ENCODE measurements around the gene JAK3.

Gene JAK3

DNA sequence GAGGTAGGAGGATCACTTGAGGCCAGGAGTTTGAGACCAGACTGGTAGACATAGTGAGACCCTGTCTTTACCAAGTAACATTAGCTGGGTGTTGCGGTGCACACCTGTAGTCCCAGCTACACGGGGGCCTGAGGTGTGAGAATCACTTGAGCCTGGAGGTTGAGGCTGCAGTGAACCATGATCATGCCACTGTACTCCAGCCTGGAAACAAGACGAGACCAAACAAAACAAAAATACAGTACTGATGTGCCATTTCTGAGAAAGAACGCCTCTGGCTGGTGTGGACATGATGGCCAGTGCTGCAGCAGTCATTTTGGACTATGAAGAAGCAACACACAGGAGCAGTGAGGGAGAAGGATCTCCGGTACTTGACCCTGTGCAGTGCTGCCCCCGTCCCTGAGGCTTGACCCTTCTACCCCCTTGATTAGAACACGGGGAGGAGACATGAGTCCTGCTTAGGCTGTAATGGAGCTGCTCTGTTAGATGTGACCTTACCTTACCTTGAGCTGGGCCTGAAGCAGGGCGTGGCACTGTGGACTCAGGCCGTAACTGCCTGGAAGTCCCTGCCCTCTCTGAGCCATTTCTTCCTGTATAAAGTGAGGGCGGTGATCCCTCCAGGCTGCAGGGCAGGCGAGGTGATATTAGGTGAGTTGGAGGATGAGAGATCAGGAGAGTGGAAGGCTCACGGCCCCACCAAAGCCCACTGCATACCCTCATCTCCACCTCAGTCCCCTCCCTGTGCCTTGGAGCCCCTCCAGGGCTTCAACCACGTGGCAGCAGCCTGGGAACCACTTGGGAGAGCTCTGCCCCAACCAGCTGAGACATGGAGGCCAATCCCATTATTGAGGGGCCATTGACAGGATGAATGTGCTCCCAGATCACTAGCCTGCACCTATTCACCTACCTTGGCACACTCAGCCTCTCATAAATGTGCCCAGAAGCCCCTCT, 17.9 kb upstream of the JAK3 start:
- no peak for DNase-seq

DNA sequence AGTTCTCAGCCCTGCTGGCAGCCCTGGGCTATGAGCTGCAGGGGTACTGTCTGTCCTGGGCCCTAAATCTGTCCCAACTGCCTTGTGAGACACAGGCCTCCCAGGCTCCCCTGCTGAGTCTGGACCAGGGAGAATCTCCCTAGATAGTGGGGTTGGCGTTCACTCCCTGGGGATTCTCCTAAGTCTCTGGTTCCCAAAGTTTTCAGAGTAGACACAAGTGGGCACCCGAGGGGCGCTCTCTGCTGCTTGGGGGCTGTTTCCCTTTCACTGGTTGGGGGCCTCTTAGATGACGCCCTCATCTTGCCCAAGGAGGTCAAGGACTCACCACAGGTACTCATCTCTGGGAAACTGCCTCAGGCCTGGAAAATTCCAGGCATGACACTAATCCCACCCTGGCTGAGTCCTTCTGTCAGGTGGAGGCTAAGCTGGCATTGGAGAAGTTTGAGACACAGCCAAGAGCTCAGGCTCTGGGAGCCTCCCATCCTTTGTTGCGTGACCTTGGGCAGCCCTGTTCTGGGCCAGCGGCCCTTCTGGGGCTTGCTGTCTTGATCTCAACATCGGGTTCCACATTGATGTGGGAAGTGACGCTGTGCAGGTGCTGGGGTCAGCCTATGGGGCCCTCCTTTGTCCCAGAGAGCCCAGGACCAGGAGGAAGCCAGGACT, 15.9 kb upstream of the JAK3 start:
- no peak for DNase-seq

DNA sequence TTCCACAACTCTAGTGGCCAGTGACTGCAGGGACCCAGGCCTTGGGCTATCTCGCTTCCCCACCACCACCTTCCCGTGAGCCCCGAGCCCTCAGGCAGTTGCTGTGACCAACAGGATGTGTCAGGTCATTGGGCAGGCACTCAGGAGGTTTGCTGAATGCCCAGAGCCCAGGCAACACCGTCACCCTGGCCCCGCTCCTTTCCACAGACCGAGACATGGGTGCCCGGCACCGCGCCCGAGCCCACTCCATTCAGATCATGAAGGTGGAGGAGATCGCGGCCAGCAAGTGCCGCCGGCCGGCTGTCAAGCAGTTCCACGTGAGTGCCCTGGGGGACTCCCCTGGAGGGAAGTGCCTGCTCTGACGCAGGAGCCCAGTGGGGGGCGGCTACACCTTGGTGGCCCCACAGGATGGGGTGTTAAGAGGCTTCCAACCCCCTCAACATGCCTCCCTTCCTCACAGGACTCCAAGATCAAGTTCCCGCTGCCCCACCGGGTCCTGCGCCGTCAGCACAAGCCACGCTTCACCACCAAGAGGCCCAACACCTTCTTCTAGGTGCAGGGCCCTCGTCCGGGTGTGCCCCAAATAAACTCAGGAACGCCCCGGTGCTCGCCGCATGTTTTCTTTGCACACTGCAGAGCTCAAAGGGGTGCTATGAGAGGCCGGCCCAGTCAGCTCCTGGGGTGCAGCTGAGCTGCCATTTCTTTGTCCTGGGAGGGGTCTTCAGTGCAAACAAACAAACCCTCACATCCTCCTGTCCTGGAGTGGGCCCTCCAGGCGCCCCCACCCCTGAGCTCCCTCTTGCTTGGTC, 15.1 kb upstream of the JAK3 start:
- no peak for DNase-seq

DNA sequence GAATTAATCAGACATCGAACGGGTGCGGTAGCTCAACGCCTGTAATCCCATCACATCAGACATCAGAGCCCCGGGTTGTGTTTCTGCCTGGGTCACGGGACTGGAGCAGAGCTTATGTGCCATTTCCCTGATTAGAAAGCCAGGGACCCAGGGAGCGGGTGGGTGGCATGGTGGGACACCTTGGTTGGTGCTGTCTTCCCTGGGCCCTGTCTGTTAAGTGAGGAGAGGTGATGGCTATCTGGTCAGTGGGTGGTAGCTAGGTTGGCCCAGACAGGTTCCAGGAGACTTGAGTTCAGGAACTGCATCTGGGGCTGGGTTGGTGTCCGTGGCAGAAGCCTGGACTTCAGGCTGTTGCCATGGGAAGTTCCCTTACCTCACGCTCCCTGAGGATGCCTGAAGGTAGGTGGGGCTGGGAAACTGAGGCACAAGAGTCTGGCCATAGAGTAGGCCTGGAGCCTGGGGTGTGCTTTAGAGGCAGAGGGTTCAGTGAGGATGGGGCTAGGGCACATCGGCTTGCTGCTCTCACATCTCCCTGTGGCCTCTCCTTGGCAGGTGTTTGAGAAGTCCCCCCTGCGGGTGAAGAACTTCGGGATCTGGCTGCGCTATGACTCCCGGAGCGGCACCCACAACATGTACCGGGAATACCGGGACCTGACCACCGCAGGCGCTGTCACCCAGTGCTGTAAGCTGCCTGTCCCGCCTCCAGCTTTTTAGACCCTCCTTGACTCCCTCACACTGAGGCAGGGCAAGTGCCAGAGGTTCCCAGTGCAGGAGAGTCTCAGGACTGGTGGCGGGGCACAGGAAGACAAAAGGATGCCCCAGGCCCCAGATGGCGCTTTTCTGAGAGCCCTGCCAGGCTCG, 14.0 kb upstream of the JAK3 start:
- no peak for DNase-seq

DNA sequence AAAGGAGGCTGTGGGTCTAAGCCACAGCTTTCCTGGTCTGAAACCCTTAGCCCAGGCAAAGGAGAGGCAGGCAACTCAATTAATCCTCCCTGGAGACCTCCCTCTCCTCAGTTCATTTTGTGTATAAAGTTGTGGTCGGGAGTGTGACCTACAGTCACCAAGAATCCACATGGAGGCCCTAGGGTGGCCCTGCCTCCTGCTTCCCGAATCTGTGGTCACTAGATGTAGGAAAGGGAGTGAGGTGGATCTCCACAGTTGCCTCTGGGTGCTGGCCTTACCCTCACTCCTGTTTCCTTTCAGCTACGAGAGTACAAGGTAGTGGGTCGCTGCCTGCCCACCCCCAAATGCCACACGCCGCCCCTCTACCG, 13.2 kb upstream of the JAK3 start:
- no peak for DNase-seq

- DNase-seq = no peak
Observed at GRCh38 chr19:17860331-17860992, 12.7 kb upstream of the JAK3 start.

- peak; percentile 100 for DNase-seq
Observed at GRCh38 chr19:17859533-17860330, 11.9 kb upstream of the JAK3 start, which contains the start of gene RPL18A. Gene RPL18A (plus strand): TSS chr19:17859910. CDS start chr19:17859957, 47 bp downstream.

DNA sequence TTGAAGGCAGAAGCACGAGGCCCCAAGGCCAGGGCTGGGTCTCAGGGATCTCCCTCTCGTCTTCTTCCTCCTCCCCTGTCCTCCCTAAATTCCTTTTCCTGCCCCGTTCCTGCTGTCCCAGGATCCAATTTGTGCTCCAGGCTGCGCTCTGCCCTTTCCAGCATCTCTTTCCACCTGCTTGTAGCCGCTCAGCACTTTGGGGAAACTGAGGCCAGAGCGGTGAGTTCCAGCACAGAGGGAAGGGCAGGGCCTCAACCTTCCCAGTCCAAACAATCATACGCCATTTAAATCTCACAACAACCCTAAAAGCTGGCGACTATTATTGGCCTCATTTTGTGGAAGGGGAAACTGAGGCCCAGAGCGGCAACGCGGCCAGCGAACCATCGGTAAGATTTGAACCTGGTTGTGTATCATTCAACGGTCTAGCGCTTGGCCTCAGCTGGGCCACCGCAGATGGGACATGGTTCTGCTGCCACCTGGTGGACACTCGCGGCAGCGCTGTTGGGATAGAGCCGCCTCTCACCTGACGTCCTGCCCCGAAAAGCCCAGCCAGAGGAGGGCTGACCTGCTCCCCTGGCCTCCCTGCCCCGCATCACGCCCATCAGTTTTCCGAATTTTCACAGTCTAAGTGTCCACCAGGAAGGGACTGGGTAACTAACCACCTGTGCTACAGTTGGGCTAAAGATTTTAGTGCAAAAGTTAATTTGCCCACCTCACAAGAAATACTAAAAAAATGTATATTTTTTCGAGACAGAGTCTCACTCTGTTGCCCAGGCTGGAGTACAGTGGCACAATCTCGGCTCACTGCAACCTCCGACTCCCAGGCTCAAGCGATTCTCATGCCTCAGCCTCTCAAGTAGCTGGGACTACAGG, 7.7 kb upstream of the JAK3 start:
- DNase-seq = peak; percentile 90

GRCh38 chr19:17854061-17854460, 6.3 kb upstream of the JAK3 start:
- no peak for DNase-seq

GRCh38 chr19:17848595-17849292, 962 bp upstream of the JAK3 start:
- DNase-seq = peak; percentile 31

DNA sequence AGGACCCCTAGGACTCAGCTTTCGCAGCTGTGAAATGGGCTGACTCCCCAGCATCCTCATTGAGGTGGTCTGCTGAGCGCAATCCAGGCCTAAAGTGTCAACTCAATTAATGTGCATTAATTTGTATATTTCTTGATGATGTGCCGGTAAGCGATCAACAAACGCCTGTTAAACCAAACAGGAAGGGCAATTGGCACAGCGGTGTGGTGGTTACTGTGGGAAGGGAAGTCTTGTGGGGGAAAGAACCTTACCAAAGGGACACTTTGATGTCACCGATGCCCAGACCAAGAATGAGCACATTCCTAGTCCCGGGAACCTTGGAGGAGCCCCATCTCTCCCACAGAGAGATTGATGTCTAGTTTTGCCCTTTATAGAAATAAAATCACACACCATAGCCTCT, 1.6 kb downstream of the JAK3 start:
- peak; percentile 86 for DNase-seq

DNA sequence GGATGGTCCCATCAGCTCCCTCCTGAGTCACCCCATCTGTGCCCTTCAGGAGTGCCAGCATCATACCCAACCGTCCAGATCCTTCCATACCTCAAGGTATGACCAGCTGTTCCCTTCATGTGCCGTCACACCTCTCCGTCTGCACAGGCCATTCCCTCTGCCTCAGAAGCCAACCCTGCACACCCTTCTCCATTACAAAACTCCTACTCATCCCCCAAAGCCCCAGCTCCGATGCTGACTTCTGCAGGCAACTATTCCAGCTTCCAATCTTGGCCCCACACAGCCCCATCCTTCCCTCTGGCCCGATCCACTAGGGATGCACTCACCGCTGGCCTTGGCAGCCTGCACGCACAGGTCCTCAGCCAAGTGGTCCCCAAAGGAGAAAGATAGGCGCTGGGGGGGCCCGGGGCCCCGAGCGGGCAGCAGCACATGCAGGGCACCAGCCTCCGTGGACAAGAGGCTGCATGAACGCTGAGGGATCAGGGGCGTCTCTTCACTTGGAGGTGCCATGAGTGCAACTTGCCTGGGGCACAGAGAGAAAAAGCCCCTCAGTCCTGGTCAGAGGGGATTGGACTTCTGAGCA, 3.8 kb downstream of the JAK3 start:
- DNase-seq = no peak

- DNase-seq = no peak
Observed at GRCh38 chr19:17843292-17843827, 4.4 kb downstream of the JAK3 start.

DNA sequence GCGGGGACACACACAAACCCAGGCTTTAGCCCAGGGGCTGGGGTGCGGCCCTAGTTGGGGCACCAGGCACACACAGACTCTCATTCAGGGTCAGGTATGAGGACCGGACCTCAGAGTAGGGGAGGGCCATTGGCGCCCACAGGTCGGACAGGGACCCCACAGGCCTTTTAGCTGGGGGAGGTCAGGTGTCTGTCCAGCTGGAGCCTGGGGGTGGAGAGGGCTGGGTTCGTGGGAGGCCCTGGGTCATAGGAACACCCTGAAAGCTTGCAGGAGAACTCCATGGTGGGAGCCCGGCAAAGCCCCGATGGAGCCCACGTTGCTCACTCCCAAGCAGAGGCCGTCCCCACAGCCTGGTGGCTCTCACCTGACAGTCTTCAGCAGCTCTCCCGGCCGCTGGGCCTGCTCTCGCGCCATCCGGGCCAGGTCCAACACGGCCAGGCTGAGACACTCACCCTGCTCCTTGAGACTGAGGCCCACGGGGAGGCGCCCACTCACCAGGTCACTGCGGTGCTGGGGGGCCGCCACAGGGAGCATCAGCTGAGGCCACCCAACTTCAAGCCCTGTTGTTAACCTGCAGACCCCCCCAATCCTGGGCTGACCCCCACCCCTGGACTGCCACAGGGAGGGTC, 5.0 kb downstream of the JAK3 start:
- DNase-seq = no peak

DNA sequence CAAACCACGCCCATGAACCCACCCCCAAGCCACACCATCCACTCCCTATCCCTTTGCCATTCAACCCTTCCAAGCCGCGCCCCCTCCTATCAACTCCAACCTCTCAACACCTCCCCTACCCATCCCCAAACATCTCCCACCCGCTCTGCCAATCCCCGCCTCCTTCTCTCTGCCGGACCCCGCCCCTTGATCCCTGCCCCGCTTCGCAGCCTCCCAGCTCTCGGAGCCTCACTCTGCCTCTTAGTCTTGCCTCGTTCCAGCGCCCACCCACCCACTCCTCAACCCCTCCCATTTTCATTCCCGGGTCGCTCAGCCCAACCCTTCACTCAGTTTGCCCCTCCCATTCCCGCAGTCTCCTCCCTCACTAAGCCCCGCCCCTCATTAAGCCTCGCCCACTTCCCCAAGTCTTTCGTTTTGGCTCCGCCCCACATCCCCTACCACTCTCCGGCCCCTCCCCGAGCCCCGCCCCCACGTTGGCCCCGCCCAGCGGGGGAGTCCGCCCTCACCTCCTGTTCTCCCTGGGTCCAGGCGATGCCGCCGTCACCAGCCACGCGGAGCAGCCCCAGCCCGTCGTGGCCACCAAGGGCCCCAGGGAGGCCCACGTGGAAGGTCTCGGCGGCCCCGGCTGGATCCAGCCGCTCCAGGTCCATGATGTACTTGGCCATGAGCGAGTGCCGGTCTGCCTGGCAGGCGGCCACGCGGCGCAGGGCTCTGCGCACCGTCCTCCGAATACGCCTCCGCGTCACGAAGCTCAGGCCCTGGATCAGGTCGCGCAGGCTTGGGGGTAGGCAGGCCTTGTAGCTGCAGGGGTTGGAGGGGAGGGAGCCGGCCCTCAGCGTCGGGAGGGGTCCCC, 5.7 kb downstream of the JAK3 start:
- peak; percentile 65 for DNase-seq

DNA sequence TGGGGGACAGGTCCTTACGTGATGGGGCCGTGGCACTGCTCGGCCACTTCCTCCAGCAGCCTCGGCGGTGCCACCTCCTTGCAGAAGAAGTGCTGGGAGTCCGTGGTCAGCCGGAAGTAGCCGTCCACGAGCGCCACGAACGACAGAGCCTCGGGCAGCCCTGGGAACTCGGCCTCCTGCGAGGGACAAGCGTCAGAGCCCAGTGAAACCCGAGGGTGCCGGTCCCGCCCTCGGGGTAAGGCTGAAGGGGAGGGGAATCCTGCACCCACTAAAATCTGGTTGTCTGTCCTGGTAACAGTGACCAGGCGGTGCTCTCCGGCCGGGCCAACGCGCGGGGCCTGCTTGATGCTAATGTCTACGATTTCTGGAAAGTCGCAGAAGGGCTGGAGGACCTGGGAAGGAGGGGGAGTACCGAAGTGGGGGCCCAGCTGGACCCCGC, 6.4 kb downstream of the JAK3 start:
- DNase-seq = no peak

- no peak for DNase-seq
Observed at GRCh38 chr19:17840019-17840418, 7.8 kb downstream of the JAK3 start.
